NCI-H1436 treated with DMSO at 0.1 percent for 48 hours (cell line): ENCODE results near the gene ERRFI1.
"Not testable (repeated sequence)": the region's sequence is repeated elsewhere in the genome, so short reads cannot be mapped to it uniquely, and the experiment has no call there.

Source experiments
- DNase-seq: peaks from one replicate; lab custom pipeline; 2025; lab: John Stamatoyannopoulos, UW

Gene ERRFI1

GRCh38 chr1:7970246-7970645 is 55.9 kb downstream of the ERRFI1 start:
- no peak for DNase-seq

DNA sequence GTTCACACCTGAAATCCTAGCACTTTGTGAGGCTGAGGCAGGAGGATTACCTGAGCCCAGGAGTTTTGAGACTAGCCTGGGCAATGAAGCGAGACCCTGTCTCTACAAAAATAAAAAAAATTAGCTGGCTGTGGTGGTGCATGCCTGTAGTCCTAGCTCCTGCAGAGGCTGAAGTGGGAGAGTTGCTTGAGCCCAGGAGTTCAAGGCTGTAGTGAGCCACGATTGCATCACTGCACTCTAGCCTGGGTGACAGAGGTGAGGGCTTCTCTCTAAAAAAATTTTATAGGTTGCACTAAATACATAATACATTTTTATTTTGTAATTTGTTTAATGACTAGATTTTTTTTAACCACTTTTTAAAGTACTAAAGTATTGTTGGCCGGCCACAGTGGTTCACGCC is 58.5 kb downstream of the ERRFI1 start:
- DNase-seq, result no peak

GRCh38 chr1:7967196-7967595 is 58.9 kb downstream of the ERRFI1 start:
- DNase-seq, result no peak

DNA sequence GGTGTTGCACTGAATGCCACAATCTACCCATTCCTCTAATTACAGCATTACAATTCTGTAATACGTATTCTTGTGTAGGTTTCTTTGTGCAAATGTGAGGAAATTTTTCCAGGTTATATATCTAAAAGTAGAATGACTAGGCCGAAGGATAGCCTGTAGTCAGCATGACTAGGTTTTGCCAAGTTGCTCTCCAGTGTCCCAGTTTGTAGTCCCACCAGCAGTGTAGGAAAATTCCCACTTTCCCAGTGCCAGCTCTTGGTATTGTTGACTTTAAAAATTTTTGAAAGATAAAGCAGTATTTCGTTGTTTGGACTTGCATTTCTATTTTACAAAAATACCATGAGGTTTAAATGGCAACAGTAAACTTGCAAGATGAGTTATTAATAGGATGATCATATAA is 61.6 kb downstream of the ERRFI1 start:
- DNase-seq, result no peak

DNA sequence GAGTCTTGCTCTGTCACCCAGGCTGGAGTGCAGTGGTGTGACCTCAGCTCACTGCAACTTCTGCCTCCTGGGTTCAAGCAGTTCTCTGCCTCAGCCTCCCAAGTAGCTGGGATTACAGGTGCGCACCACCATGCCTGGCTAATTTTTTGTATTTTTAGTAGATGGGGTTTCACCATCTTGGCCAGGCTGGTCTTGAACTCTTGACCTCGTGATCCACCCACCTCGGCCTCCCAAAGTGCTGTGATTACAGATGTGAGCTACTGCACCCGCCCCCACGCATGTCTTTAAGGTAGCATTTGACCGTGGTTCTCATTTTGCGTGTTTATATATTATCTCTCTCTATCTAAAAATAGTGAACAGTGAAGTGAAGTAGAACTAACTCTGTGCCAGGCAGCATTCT is 62.3 kb downstream of the ERRFI1 start:
- DNase-seq, result not testable (repeated sequence)

DNA sequence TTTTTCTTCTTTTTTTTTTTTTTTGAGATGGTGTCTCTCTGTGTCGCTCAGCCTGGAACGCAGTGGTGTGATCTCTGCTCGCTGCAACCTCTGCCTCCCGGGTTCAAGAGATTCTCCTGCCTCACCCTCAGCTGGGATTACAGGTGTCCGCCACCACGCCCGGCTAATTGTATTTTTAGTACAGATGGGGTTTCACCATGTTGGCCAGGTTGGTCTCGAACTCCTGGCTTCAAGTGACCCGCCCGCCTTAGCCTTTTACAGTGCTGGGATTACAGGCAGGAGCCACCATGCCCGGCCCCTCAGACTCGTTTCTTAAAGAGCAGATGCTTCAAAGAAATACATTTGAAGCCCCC is 62.8 kb downstream of the ERRFI1 start:
- DNase-seq, result not testable (repeated sequence)

- DNase-seq, result no peak
These were observed 63.3 kb downstream of the ERRFI1 start for GRCh38 chr1:7962636-7963377.

- no peak for DNase-seq
These were observed 64.1 kb downstream of the ERRFI1 start for GRCh38 chr1:7962014-7962335.
